Neural cell (in vitro differentiated cells): ENCODE data around the gene PPFIA1. TPM values are rescaled to one million over a fixed set of nuclear protein-coding genes. Genes with fewer than 3 reads are reported as not detected.

Experiments used
- H2AFZ ChIP-seq: fragments of 200-600, 300-800 bp; sonication (generic), shearing (Covaris generic); 2 replicates; pipeline ENCODE4 v1.6.0; 2014; ENCODE audit warnings: low read depth, mild to moderate bottlenecking, antibody characterized with exemption, low read length, moderate library complexity
- H3F3A ChIP-seq: fragments of 200-600 bp; shearing (Covaris generic); 2 replicates; pipeline ENCODE4 v1.6.1; 2016; ENCODE audit warnings: mild to moderate bottlenecking, moderate library complexity, mixed read lengths, antibody characterized with exemption, low read length; ENCODE audit not compliant: insufficient read depth, poor library complexity, severe bottlenecking
- H3K27ac ChIP-seq: fragments of 200-600, 300-800 bp; sonication (generic), shearing (Covaris generic); 2 replicates; pipeline ENCODE4 v1.5.1; 2014; ENCODE audit warnings: mild to moderate bottlenecking, low read length, moderate library complexity
- H3K27me3 ChIP-seq: fragments of 300-800, 200-600 bp; sonication (generic), shearing (Covaris generic); 2 replicates; pipeline ENCODE4 v1.6.0; 2014; ENCODE audit warnings: mild to moderate bottlenecking, low read depth, low read length, moderate library complexity; ENCODE audit not compliant: insufficient read depth
- H3K36me3 ChIP-seq: fragments of 300-800, 200-600 bp; sonication (generic), shearing (Covaris generic); 2 replicates; pipeline ENCODE4 v1.5.1; 2014; ENCODE audit warnings: mild to moderate bottlenecking, antibody characterized with exemption, low read length, moderate library complexity; ENCODE audit not compliant: insufficient read depth
- H3K4me2 ChIP-seq: fragments of 300-800, 200-600 bp; sonication (generic), shearing (Covaris generic); 2 replicates; pipeline ENCODE4 v1.6.0; 2014; ENCODE audit warnings: mild to moderate bottlenecking, low read length
- H3K4me3 ChIP-seq: fragments of 300-800, 200-600 bp; sonication (generic), shearing (Covaris generic); 2 replicates; pipeline ENCODE4 v1.5.1; 2014; ENCODE audit warnings: mild to moderate bottlenecking, low read length, moderate library complexity
- H3K79me2 ChIP-seq: fragments of 200-600 bp; shearing (Covaris generic); replicated peaks from 2 replicates; pipeline ENCODE4 v1.6.0; 2014; ENCODE audit warnings: mild to moderate bottlenecking, low read length, moderate library complexity; ENCODE audit not compliant: insufficient read depth
- H3K9ac ChIP-seq: fragments of 300-800, 200-600 bp; sonication (generic), shearing (Covaris generic); 2 replicates; pipeline ENCODE4 v1.6.1; 2016; ENCODE audit warnings: mild to moderate bottlenecking, low read length, mixed read lengths
- H3K9me2 ChIP-seq: fragments of 200-600 bp; shearing (Covaris generic); 2 replicates; pipeline ENCODE4 v1.6.1; 2016; ENCODE audit warnings: mild to moderate bottlenecking, low read length, mixed read lengths; ENCODE audit not compliant: insufficient read depth
- H3K9me3 ChIP-seq: fragments of 200-600, 300-800 bp; sonication (generic), shearing (Covaris generic); 2 replicates; pipeline ENCODE4 v1.6.1; 2016; ENCODE audit warnings: mild to moderate bottlenecking, mixed run types, low read length, moderate library complexity, mixed read lengths
- H4K20me1 ChIP-seq: fragments of 200-600 bp; shearing (Covaris generic); 2 replicates; pipeline ENCODE4 v1.6.1; 2016; ENCODE audit warnings: mild to moderate bottlenecking, mixed run types; ENCODE audit not compliant: insufficient read depth
- EP300 ChIP-seq: fragments of 450-650 bp; conservative IDR thresholded peaks from 2 replicates; pipeline ENCODE4 v1.6.1; 2014; ENCODE audit warnings: antibody characterized with exemption, mild to moderate bottlenecking, moderate library complexity; ENCODE audit not compliant: poor library complexity, severe bottlenecking
- EZH2 ChIP-seq: fragments of 200-600, 300-800 bp; shearing (Covaris generic), sonication (generic); IDR thresholded peaks from 2 replicates; pipeline ENCODE4 v1.6.1; 2014; ENCODE audit warnings: antibody characterized with exemption, low read length, borderline replicate concordance, mild to moderate bottlenecking; ENCODE audit not compliant: insufficient read depth, poor library complexity, severe bottlenecking
- MXI1 ChIP-seq: fragments of 450-650 bp; conservative IDR thresholded peaks from 2 replicates; pipeline ENCODE4 v1.6.1; 2014; ENCODE audit warnings: antibody characterized with exemption, mild to moderate bottlenecking; ENCODE audit not compliant: poor library complexity, severe bottlenecking
- POLR2AphosphoS5 ChIP-seq: IDR thresholded peaks from 2 replicates; pipeline ENCODE4 v1.6.1; 2012
- RAD21 ChIP-seq: fragments of 450-650 bp; conservative IDR thresholded peaks from 2 replicates; pipeline ENCODE4 v1.6.1; 2014; ENCODE audit warnings: antibody characterized with exemption, mild to moderate bottlenecking, moderate library complexity
- REST ChIP-seq: IDR thresholded peaks from 2 replicates; pipeline ENCODE4 v1.6.1; 2012; ENCODE audit warnings: borderline replicate concordance
- SMC3 ChIP-seq: fragments of 450-650 bp; conservative IDR thresholded peaks from 2 replicates; pipeline ENCODE4 v1.6.1; 2014; ENCODE audit warnings: antibody characterized with exemption, mild to moderate bottlenecking, moderate library complexity; ENCODE audit not compliant: poor library complexity
- TAF1 ChIP-seq: IDR thresholded peaks from 2 replicates; pipeline ENCODE4 v1.6.1; 2012; ENCODE audit warnings: low read depth
- polyA plus RNA-seq: library from polyadenylated mRNA; depleted of rRNA; stranded (reverse); fragments of >200 nt; gene quantifications from 2 replicates; pipeline ENCODE4 v1.2.3, GENCODE V29; 2014
- TF ChIP-seq, protein P1 (sequence below): fragments of 450-650 bp; IDR thresholded peaks from 2 replicates; pipeline ENCODE4 v1.5.1; 2014; ENCODE audit warnings: antibody characterized with exemption, mild to moderate bottlenecking, moderate library complexity; ENCODE audit not compliant: poor library complexity, severe bottlenecking

PPFIA1 gene
- polyA plus RNA-seq, 1 donor from 2014 or later: 48.9 TPM

DNA sequence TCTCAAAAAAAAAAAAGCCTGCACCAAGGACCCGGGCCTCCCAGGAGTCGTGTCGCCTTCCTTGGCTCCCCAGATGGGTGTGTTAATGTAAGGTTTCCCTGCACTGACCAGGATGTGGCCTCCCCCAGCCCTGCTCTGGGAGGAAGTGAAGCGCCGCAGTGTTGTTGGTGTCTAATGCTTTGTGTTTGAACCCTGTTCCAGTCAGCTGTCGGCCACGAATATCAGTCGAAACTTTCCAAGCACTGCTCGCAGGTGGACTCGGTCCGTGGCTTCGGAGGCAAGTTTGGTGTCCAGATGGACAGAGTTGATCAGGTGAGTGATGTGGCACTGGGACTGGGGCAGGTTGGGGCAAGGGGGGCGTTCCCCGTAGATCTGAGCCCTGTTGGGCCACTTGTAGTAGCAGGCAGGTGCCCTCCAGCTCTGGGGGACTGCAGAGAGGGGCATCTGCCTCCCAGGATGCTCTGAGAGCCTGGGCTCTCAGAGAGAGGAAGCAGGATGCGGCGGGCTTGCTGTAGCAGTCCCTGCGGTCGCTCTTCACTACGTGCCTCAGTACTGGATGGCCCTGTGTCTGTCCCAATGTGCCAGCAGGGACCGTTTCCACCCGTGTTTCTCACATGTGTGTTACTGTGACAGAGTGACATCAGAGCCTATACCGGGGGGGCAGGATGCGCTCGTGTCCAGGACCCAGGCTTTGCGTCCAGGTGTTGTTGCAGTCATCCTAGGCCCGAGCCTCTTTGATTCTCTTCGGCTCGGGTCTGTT is 144.0 kb downstream of the PPFIA1 start:
- no peaks in the 10 kb centered on the region for H3K27me3 ChIP-seq
- H3K9me2 ChIP-seq: no peaks in the 10 kb centered on the region
- no peak overlapping the region for H3K27ac ChIP-seq
- H3K36me3 ChIP-seq: peaks cover 5% of the 10 kb centered on the region
- H3K9me3 ChIP-seq: no peaks in the 10 kb centered on the region
- H3K4me2 ChIP-seq: no peak overlapping the region
- H3F3A ChIP-seq: no peaks in the 10 kb centered on the region
- H3K79me2 ChIP-seq: no peaks in the 10 kb centered on the region
- H4K20me1 ChIP-seq: no peaks in the 10 kb centered on the region
- no peak overlapping the region for H2AFZ ChIP-seq
- no peak overlapping the region for H3K4me3 ChIP-seq
- TF ChIP-seq RAD21: no peak
- TF ChIP-seq, protein P1, sequence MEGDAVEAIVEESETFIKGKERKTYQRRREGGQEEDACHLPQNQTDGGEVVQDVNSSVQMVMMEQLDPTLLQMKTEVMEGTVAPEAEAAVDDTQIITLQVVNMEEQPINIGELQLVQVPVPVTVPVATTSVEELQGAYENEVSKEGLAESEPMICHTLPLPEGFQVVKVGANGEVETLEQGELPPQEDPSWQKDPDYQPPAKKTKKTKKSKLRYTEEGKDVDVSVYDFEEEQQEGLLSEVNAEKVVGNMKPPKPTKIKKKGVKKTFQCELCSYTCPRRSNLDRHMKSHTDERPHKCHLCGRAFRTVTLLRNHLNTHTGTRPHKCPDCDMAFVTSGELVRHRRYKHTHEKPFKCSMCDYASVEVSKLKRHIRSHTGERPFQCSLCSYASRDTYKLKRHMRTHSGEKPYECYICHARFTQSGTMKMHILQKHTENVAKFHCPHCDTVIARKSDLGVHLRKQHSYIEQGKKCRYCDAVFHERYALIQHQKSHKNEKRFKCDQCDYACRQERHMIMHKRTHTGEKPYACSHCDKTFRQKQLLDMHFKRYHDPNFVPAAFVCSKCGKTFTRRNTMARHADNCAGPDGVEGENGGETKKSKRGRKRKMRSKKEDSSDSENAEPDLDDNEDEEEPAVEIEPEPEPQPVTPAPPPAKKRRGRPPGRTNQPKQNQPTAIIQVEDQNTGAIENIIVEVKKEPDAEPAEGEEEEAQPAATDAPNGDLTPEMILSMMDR: no peak
- TF ChIP-seq REST: no peak
- no peak for TF ChIP-seq EZH2
- no peak overlapping the region for H3K9ac ChIP-seq

GRCh38 chr11:70415191-70415590 is 144.7 kb downstream of the PPFIA1 start:
- no peak overlapping the region for H3K4me2 ChIP-seq
- H3K36me3 ChIP-seq: peaks cover 9% of the 10 kb centered on the region
- H3K9me2 ChIP-seq: no peaks in the 10 kb centered on the region
- no peak overlapping the region for H3K4me3 ChIP-seq
- H3K27ac ChIP-seq: no peak overlapping the region
- no peak overlapping the region for H3K9ac ChIP-seq
- H3K79me2 ChIP-seq: no peaks in the 10 kb centered on the region
- H2AFZ ChIP-seq: no peak overlapping the region
- no peaks in the 10 kb centered on the region for H4K20me1 ChIP-seq
- no peaks in the 10 kb centered on the region for H3K27me3 ChIP-seq
- no peaks in the 10 kb centered on the region for H3F3A ChIP-seq
- H3K9me3 ChIP-seq: no peaks in the 10 kb centered on the region
- TF ChIP-seq SMC3: no peak
- TF ChIP-seq EZH2: no peak
- no peak for TF ChIP-seq TAF1
- TF ChIP-seq, protein P1: no peak
- TF ChIP-seq REST: no peak
- no peak for TF ChIP-seq EP300
- TF ChIP-seq RAD21: no peak
- no peak for TF ChIP-seq MXI1
- TF ChIP-seq POLR2AphosphoS5: no peak
